GM10847 (cell line): ENCODE measurements around the gene GPR142.

Source experiments
- POLR2A ChIP-seq: IDR thresholded peaks from 2 replicates; pipeline ENCODE4 v1.6.1; 2011; ENCODE audit not compliant: insufficient read length; ENCODE audit errors: extremely low read depth

The GPR142 gene

GRCh38 chr17:74392848-74393247 is 25.5 kb downstream of the GPR142 start:
- TF ChIP-seq POLR2A = no peak

DNA sequence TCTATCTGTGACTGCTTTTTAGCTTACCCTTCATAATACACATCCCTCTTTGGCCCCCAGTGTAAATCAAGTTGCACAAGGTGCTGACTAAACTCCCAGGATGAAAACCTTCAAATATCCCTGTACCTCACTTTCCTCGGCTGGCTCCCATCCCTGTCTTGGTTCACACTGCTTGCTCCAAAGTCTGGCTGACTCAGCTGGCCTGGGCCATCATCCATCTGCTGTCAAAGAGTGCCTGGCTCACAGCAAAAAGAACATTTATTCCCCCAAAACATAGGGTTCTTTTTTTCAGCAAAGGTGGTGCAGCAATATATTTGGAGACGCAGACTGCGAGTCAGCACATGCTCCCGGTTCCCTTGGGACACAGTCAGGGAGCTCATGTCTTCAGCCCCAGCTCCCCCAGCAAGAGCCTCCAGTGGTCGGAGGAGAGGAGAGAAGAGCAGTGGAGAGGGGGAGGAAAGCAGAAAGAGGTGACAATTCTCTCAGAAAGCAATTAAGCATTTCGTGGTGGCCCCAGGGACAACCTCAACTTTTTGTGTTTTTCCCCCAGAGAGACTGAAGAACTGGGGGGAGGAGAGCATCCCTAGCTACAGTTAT is 26.1 kb downstream of the GPR142 start:
- TF ChIP-seq POLR2A = no peak

- TF ChIP-seq POLR2A = no peak
These were observed 27.1 kb downstream of the GPR142 start for GRCh38 chr17:74394275-74394950.

DNA sequence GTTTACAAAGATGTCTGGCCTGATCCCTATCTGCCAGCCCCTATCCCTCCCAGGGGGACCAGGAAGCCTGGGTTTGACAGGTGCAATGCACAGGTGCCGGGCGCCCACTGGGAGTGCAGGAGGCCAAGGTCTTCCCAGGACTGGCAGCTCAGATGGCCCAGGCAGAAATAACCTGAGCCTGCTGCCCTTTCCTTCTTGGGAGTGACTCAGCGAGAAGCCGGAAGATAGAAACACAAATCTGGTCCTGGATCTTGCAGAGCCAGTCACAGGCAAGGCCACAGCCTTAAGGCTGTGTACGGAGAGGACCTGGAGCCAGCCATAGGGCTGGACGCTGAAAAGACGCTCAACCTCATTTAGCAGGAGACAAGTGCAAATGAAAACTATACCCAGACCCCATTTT is 27.7 kb downstream of the GPR142 start:
- no peak for TF ChIP-seq POLR2A

GRCh38 chr17:74396567-74396966 is 29.3 kb downstream of the GPR142 start:
- TF ChIP-seq POLR2A = no peak

DNA sequence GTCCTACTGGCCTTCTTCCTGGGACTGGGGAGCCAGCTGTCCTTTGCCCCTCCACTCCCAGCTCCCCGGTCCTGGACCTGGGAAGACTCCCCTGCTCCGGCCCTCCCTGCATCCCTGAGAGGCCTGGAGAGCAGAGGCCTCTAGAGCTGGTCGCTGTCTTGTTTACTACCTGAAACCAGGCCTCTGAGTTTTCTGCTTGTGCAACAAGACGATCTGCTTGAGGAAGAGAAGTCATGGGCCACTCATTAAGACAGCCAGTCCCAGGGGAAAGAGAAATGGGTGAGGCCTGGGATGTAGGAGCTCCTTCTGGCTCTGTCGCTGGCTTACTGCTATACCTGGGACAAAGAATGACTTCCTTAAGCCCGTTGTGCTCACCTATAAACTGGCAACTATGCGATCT is 34.7 kb downstream of the GPR142 start:
- no peak for TF ChIP-seq POLR2A

DNA sequence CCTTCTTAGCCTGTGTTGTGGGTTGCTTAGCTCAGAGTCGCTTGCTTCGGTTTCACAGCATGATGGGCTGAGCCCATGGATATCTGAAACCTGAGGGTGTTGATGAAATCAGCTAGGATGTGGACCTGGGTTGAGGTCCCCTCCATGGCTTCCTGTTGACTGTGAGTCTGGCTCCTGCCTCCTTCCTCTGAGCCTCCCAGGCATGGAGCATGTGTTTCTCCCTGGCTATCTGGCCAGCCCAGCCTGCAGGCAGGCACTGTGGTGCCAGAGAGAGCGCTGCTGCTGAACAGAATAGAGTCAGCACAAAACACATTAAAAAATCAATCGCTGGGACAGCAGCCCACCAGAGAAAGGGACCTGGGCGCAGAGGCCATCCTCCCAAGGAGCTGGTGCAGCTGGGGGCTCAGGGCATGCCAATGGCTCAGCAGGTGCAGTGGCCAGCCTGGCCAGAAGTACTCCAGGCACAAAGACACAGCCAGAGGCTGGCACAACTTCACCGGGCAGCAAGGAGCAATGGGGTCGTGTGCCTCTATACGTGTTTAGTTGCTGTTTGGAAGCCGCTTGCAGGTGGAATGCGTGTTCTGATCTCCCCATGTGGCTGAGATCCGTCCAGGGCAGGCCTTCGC is 36.3 kb downstream of the GPR142 start:
- no peak for TF ChIP-seq POLR2A

GRCh38 chr17:74404218-74404617 is 36.9 kb downstream of the GPR142 start:
- no peak for TF ChIP-seq POLR2A

- no peak for TF ChIP-seq POLR2A
These were observed 37.5 kb downstream of the GPR142 start for GRCh38 chr17:74404789-74405188.

DNA sequence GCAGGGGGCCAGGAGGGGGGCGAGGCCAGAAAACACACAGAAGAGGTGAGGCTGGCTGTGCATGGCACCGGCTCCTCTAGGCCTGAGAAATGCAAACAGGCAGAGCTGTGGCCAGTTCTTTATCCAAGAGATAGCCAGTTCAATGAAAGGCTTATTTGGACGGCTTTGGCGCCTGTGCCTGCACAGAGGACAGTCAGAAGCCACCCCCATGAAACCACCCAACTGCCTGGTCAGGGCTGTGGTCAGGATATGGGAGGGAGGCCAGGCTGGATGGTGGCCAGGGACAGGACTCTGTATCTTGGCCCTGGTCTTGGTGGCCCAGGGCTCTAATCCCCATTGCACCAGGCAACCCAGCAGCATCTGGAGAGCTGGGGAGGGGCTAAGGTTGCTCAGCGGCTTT is 40.1 kb downstream of the GPR142 start:
- TF ChIP-seq POLR2A = no peak

GRCh38 chr17:74408262-74408661 is 41.0 kb downstream of the GPR142 start:
- no peak for TF ChIP-seq POLR2A

DNA sequence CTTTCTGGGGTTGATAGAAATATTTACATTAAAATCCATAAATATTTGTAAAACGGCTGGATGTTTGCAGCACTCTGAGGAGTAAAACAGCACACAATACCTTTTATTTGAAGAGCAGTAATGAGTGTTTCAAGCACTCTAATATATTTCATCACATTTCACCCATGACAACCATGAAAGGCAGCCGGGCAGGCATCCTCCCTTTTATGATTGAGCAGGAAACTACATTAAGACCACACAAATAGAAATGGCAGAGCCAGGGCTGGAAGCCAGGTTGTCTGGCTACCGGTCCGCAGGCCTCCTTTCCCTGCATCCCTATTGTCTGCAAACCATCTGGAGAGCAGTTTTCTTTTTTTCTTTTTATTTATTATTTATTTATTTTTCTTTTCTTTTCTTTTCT is 41.5 kb downstream of the GPR142 start:
- TF ChIP-seq POLR2A = no peak

GRCh38 chr17:74410001-74410443 is 42.7 kb downstream of the GPR142 start:
- no peak for TF ChIP-seq POLR2A

DNA sequence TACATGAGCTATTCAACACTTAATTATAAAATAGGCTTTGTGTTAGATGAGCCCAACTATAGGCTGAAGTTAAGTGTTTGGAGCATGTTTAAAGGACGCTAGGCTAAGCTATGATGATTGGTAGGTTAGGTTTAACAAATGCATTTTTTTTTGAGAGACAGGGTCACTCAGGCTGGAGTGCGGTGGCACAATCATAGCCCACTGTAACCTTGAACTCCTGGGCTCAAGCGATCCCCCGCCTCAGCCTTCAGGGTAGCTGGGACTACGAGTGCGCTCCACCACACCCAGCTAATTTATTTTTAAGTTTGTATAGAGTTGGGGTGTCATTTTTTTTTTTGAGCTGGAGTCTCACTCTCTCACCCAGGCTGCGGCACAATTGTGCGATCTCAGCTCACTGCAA is 45.3 kb downstream of the GPR142 start:
- no peak for TF ChIP-seq POLR2A

- TF ChIP-seq POLR2A = no peak
These were observed 46.2 kb downstream of the GPR142 start for GRCh38 chr17:74413491-74413890.

GRCh38 chr17:74414510-74414909 is 47.2 kb downstream of the GPR142 start:
- no peak for TF ChIP-seq POLR2A
